ENCODE measurements around the gene PLD4.
"Not testable (repeated sequence)": the region's sequence is repeated elsewhere in the genome, so short reads cannot be mapped to it uniquely, and the experiment has no call there.

The PLD4 gene

GRCh38 chr14:104917116-104917515 is 7.6 kb upstream of the PLD4 start:
- H4K20me1 ChIP-seq (ENCODE audit: insufficient read depth, low read length, poor library complexity, severe bottlenecking), result no peaks in the 10 kb centered on the region
- H3K79me2 ChIP-seq (ENCODE audit: insufficient read depth, low read length), result no peaks in the 10 kb centered on the region
- no peaks in the 10 kb centered on the region for H3F3A ChIP-seq (ENCODE audit: low read depth)
- H3K9me3 ChIP-seq (ENCODE audit: insufficient read depth, low read depth, low read length), result peaks cover 1% of the 10 kb centered on the region; the same call in 1 of the 2 replicates
- no peak overlapping the region for H3K4me2 ChIP-seq (ENCODE audit: low read depth, low read length, poor library complexity, severe bottlenecking)
- TF ChIP-seq EZH2phosphoT487 (IDR thresholded peaks at IDR 0.05; ENCODE audit: borderline replicate concordance), result no peak
- TF ChIP-seq, protein P1, sequence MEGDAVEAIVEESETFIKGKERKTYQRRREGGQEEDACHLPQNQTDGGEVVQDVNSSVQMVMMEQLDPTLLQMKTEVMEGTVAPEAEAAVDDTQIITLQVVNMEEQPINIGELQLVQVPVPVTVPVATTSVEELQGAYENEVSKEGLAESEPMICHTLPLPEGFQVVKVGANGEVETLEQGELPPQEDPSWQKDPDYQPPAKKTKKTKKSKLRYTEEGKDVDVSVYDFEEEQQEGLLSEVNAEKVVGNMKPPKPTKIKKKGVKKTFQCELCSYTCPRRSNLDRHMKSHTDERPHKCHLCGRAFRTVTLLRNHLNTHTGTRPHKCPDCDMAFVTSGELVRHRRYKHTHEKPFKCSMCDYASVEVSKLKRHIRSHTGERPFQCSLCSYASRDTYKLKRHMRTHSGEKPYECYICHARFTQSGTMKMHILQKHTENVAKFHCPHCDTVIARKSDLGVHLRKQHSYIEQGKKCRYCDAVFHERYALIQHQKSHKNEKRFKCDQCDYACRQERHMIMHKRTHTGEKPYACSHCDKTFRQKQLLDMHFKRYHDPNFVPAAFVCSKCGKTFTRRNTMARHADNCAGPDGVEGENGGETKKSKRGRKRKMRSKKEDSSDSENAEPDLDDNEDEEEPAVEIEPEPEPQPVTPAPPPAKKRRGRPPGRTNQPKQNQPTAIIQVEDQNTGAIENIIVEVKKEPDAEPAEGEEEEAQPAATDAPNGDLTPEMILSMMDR (conservative IDR thresholded peaks at IDR 0.05; ENCODE audit: low read length), result no peak
- H2AFZ ChIP-seq (ENCODE audit: low read length), result no peak overlapping the region
- H3K27me3 ChIP-seq (ENCODE audit: insufficient read depth, low read length, poor library complexity, severe bottlenecking), result no peaks in the 10 kb centered on the region
- H3K9ac ChIP-seq (ENCODE audit: low read depth, low read length, poor library complexity, severe bottlenecking), result no peak overlapping the region
- H3K9me2 ChIP-seq (replicated peaks; ENCODE audit: low read depth, low read length), result no peaks in the 10 kb centered on the region
- H3K4me3 ChIP-seq (ENCODE audit: low read length, poor library complexity, severe bottlenecking), result no peak overlapping the region
- H3K4me1 ChIP-seq (ENCODE audit: insufficient read depth, low read length, poor library complexity, severe bottlenecking), result peaks cover 17% of the 10 kb centered on the region
- no peaks in the 10 kb centered on the region for H3K36me3 ChIP-seq (ENCODE audit: insufficient read depth, low read length)

DNA sequence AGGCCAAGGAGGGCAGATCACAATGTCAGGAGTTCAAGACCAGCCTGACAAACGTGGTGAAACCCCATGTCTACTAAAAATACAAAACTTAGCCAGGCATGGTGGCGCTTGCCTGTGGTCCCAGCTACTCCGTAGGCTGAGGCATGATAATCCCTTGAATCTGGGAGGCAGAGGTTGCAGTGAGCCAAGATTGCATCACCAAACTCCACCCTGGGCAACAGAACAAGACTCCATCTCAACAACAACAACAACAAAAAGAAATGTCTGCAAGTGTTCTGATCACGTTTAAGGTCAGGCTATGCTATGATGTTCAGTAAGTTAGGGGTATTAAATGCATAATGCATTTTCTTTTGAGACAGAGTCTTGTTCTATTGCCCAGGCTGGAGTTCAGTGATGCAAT is 6.7 kb upstream of the PLD4 start:
- Histone ChIP-seq H3F3A (ENCODE audit: low read depth) (no peaks in the 10 kb centered on the region), H3K4me3 (ENCODE audit: low read length, poor library complexity, severe bottlenecking) (no peak overlapping the region), H3K9me3 (ENCODE audit: insufficient read depth, low read depth, low read length) (no peaks in the 10 kb centered on the region), H3K9me2 (replicated peaks; ENCODE audit: low read depth, low read length) (no peaks in the 10 kb centered on the region), H4K20me1 (ENCODE audit: insufficient read depth, low read length, poor library complexity, severe bottlenecking) (no peaks in the 10 kb centered on the region), H3K4me2 (ENCODE audit: low read depth, low read length, poor library complexity, severe bottlenecking) (no peak overlapping the region), H3K9ac (ENCODE audit: low read depth, low read length, poor library complexity, severe bottlenecking) (no peak overlapping the region), H3K27me3 (ENCODE audit: insufficient read depth, low read length, poor library complexity, severe bottlenecking) (no peaks in the 10 kb centered on the region), H3K79me2 (ENCODE audit: insufficient read depth, low read length) (no peaks in the 10 kb centered on the region), H3K36me3 (ENCODE audit: insufficient read depth, low read length) (no peaks in the 10 kb centered on the region), H3K4me1 (ENCODE audit: insufficient read depth, low read length, poor library complexity, severe bottlenecking) (peaks cover 17% of the 10 kb centered on the region), H2AFZ (ENCODE audit: low read length) (no peak overlapping the region)
- TF ChIP-seq, protein P1 (conservative IDR thresholded peaks at IDR 0.05; ENCODE audit: low read length), result no peak
- TF ChIP-seq EZH2phosphoT487 (IDR thresholded peaks at IDR 0.05; ENCODE audit: borderline replicate concordance), result no peak

- peak overlapping the region; percentile 63 for H3K4me3 ChIP-seq (ENCODE audit: low read length, poor library complexity, severe bottlenecking)
- peak overlapping the region; percentile 70 for H3K9ac ChIP-seq (ENCODE audit: low read depth, low read length, poor library complexity, severe bottlenecking)
- peaks cover 17% of the 10 kb centered on the region for H3K4me1 ChIP-seq (ENCODE audit: insufficient read depth, low read length, poor library complexity, severe bottlenecking)
- not testable (repeated sequence) for H3K36me3 ChIP-seq (ENCODE audit: insufficient read depth, low read length); H3K27me3 ChIP-seq (ENCODE audit: insufficient read depth, low read length, poor library complexity, severe bottlenecking); H4K20me1 ChIP-seq (ENCODE audit: insufficient read depth, low read length, poor library complexity, severe bottlenecking); H3F3A ChIP-seq (ENCODE audit: low read depth); H3K9me2 ChIP-seq (replicated peaks; ENCODE audit: low read depth, low read length); H3K9me3 ChIP-seq (ENCODE audit: insufficient read depth, low read depth, low read length); H3K79me2 ChIP-seq (ENCODE audit: insufficient read depth, low read length)
- H3K4me2 ChIP-seq (ENCODE audit: low read depth, low read length, poor library complexity, severe bottlenecking), result peak overlapping the region; percentile 70
- H2AFZ ChIP-seq (ENCODE audit: low read length), result peak overlapping the region; percentile 45; the same call in 1 of the 2 replicates
These were observed 5.3 kb upstream of the PLD4 start for GRCh38 chr14:104919152-104919992.

- Histone ChIP-seq H3F3A (ENCODE audit: low read depth) (no peaks in the 10 kb centered on the region), H3K27me3 (ENCODE audit: insufficient read depth, low read length, poor library complexity, severe bottlenecking) (no peaks in the 10 kb centered on the region), H3K36me3 (ENCODE audit: insufficient read depth, low read length) (no peaks in the 10 kb centered on the region), H3K79me2 (ENCODE audit: insufficient read depth, low read length) (no peaks in the 10 kb centered on the region), H2AFZ (ENCODE audit: low read length) (no peak overlapping the region), H4K20me1 (ENCODE audit: insufficient read depth, low read length, poor library complexity, severe bottlenecking) (no peaks in the 10 kb centered on the region), H3K4me1 (ENCODE audit: insufficient read depth, low read length, poor library complexity, severe bottlenecking) (peaks cover 17% of the 10 kb centered on the region), H3K9me3 (ENCODE audit: insufficient read depth, low read depth, low read length) (no peaks in the 10 kb centered on the region), H3K4me2 (ENCODE audit: low read depth, low read length, poor library complexity, severe bottlenecking) (peak overlapping the region; percentile 70), H3K4me3 (ENCODE audit: low read length, poor library complexity, severe bottlenecking) (peak overlapping the region; percentile 63), H3K9ac (ENCODE audit: low read depth, low read length, poor library complexity, severe bottlenecking) (peak overlapping the region; percentile 70), H3K9me2 (replicated peaks; ENCODE audit: low read depth, low read length) (no peaks in the 10 kb centered on the region)
- no peak for TF ChIP-seq EZH2phosphoT487 (IDR thresholded peaks at IDR 0.05; ENCODE audit: borderline replicate concordance)
- TF ChIP-seq, protein P1 (conservative IDR thresholded peaks at IDR 0.05; ENCODE audit: low read length), result no peak
These were observed 4.7 kb upstream of the PLD4 start for GRCh38 chr14:104919993-104920315.

Data from Loucy (cell line).